NCI-H446 treated with DMSO at 0.1 percent for 48 hours (cell line): ENCODE measurements around the gene RHOD.

Source experiments
- DNase-seq: peaks from one replicate; lab custom pipeline; 2025; lab: John Stamatoyannopoulos, UW

Gene RHOD

DNA sequence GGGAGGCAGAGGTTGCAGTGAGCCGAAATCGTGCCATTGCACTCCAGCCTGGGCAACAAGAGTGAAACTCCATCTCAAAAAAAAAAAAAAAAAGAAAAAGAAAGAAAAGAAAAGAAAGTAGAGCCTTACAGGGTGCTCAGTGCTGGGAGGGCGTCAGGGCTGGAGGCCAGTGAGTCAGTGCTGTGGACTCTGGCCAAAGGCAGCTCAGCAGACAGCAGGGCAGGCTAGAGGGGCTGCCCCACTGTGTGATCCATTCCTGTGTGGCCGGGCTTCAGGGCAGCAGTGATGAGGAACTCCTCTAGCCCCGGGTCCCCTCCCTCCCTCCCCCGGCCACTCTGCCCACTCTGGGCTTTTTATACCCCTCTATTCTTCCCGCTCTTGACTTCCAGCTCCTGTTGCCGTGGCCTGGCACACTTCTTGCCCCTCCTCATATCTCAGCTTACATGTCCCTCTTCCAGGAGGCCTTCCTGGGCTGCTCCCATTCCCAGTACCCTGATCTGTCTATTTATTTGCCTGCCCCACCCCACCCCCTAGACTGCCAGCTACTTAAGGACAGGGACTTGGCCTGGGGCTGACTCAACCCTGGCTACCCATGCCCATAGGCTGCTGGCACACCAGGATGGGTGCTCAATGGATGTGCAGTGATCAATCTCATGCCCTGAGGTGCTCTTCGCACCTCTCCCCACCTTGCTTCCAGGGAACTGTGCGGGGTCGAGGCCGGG is 23.7 kb upstream of the RHOD start:
- no peak for DNase-seq

DNA sequence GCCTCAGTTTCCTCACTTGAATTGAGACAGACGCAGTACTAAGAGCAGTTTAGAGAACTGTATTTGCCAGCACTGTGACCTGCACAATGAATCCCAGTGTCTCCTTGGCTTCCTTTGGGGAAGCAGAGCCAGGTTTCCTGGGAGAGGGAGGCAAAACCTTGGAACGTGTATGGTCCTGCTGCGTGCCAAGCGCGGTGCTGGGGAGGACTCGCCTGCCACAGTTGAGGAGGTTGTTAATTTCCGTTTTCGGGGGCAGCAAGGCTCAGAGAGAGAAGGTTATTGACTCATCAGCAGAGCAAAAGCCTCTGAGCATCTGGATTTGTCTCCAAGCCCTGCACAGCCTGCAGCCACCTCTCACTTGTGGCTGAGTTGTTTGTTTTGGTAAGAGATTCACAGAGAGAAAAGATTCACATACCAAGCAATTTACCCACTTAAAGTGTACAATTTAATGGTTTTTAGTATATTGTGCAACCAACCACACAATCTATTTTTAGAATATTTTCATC is 22.9 kb upstream of the RHOD start:
- DNase-seq, result no peak

DNA sequence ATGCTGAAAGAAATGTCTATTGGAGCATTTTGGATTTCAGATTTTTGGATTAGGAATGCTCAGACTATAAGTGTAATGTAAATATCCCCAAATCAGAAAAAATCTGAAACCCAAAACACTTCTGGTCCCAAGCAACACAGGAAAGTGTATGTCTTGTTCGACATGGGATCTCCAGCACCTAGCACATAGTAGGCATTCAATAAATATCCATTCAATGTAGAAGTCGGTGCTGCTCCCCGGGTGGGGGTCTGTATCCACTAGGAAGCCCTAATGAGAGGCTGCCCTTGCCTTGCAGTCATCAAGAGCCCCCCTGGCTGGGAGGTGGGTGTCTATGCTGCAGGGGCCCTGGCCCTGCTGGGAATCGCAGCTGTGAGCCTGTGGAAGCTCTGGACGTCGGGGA is 22.3 kb upstream of the RHOD start:
- DNase-seq, result no peak

GRCh38 chr11:67040147-67040546 is 16.5 kb upstream of the RHOD start:
- DNase-seq, result no peak

DNA sequence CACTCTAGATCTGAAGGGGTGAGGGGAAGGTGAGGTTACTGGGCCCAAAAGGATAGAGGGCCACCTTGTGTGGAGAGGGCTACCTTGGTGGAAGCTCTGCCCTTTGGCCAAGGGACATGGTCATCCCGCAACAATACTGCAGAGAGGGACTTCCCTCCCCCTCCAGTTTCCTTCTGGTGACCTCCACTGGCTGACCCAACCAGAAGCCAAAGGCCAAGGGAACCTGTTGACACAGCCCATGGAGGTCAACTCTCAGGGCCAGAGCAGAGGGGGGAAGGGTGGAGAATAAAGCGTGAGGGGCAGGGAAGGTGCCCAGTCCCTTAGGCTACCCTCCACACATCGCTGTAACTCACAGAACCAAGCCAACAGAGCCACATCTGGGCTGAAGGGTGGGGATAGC is 15.0 kb upstream of the RHOD start:
- DNase-seq, result no peak

DNA sequence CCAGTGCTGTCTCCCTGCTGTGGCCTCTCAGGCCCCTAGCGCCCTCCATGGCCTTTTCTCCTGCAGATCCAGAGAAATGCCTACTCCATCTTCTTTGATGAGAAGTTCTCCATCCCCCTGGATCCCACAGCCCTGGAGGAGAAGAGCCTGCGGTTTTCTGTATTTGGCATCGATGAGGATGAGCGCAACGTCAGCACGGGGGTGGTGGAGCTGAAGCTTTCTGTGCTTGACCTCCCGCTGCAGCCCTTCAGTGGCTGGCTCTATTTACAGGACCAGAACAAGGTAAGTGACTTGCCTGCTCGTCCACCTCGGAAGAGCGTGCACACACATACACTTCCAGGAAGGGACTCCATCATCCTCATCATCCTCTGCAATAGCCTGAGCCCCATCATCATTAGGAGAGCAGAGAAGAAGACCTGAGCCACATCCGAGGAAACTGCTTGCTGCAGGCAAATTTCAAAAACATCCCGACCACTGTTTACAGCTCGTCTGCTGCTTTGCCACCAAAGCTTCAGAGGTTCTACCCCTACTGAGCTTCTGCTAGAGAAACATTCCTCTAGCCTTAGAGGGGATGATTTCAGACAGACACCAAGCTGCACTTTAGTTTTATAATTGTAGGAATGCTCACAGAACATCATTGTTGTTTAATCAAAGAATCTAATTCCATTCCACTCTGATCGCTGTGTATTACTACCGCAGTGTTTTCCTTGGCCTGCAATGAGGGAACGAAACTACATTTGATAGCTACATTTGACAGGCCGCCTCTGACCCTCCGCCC is 12.9 kb upstream of the RHOD start:
- no peak for DNase-seq

DNA sequence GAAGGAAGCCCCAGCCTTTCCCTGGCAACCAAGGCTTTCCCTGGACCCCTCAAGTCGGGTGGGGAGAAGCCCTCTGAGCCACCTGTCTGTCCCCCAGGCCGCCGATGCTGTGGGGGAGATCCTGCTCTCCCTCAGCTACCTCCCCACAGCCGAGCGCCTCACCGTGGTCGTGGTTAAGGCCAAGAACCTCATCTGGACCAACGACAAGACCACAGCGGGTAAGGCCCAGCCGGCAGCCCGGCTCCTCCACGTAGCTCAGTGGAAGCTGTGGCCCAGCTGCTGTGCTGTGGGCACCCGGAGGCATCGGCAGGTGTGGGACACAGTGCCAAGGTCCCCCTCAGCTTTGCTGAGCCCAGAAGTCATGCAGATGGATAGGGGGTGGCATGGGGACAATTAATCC is 12.2 kb upstream of the RHOD start:
- no peak for DNase-seq

- DNase-seq, result no peak
Observed at GRCh38 chr11:67045314-67045713, 11.3 kb upstream of the RHOD start.

DNA sequence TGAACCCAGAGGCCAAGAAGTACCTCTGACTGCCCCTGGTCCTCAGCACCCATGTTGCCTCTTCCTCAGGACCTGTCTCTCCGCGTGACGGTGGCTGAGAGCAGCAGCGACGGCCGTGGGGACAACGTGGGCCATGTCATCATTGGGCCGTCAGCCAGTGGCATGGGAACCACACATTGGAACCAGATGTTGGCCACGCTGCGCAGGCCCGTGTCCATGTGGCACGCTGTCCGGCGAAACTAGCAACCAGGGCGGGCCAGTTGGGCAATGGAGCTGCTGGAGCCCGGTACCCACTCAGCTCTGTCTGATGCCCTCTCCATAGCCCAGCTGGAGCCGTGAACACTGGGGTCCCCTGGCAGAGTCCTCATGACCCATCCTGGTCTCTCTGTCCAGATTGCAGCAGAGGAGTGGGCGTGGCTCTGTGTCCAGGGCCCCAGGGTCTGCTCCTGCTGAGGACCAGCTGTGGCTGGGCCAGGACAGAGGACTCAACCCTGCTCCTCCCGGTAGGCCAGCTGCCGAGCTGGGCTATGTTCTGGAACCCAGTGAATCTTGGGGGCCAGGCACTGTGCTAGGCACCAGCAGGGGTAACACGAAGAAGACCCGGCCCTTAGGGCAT is 8.0 kb upstream of the RHOD start:
- DNase-seq, result no peak

DNA sequence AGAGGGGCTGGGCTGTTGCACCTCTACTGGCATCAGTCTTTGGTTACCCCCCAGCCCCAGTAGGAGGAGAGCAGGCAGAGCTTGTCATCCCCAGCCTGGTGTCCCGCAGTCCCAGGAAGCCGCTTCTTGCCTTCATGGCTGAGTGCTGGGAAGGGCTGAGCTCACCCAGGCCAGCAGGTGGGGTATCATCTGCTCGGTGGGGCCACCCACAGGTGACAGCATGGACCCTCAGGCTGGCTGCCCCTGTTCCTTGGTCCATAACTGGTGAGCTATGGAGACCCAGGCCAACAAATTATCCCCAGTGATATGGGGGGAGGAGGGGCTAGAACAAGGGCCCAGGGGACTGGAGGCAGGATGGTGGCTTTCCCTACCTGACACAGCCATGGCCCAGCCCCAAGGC is 6.5 kb upstream of the RHOD start:
- DNase-seq, result no peak

DNA sequence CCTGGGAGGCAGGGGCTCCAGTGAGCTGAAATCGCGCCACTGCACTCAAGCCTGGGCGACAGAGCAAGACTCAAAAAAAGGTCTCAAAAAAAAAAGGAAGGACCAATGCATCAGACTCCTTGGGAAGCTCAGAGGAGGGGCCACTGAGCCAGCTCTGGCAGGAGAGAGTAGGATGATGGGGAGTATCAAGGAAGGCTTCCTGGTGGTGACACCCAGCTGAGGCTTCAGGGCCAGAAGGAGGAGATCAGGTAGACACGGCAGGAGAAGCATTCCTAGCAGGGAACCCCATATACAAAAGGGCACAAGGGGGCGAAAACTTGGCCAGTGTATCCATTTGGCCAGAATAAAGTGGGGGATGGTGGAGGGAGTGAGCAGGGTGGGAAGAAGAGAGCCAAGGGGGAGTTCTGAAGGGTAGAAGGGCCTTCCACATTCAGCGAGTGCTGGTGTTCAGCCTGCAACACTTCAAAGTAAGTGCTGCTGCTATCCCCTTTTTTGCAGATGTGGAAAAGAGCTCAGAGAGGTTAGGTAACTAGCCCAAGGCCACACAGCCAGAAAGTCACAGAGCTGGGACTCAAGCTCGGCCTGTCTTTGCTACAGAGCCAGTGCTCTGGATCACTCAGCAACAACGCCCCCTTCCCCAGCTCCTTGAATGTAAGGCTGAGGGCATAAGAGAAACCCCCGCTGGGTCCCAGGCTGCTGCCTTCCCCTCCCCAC is 5.3 kb upstream of the RHOD start:
- DNase-seq, result no peak

- DNase-seq, result no peak
Observed at GRCh38 chr11:67051945-67052488, 4.6 kb upstream of the RHOD start.

- DNase-seq, result no peak
Observed at GRCh38 chr11:67052891-67053290, 3.8 kb upstream of the RHOD start.

- DNase-seq, result no peak
Observed at GRCh38 chr11:67053896-67054329, 2.7 kb upstream of the RHOD start.

DNA sequence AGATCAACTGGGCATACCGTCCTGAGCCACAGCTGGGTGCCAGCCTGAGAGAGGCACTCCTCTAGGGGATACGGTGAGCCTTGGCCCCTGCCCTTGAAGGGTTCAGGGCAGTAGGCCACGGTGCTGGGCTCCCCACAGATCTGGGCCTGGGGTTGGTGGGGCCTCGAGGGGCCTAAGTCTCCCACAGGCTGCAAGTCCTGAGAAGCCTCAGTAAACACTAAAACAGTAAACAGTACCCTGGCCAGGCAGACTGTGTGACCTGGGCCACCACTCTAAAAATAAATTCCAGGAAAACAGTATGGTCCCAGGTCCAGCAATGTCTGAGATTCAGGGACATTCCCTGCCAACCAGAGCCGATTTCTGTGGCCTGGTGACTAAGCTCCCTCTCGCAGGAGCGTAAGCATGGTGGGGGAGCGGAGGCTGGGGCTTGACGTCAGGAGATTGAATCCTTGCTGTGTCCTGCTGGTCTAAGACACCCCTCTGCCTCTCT is 2.3 kb upstream of the RHOD start:
- no peak for DNase-seq

- no peak for DNase-seq
Observed at GRCh38 chr11:67054836-67055523, 1.7 kb upstream of the RHOD start.

- DNase-seq, result no peak
Observed at GRCh38 chr11:67055812-67056211, 835 bp upstream of the RHOD start.

GRCh38 chr11:67057205-67057672 is 592 bp downstream of the RHOD start:
- DNase-seq, result no peak

- no peak for DNase-seq
Observed at GRCh38 chr11:67058506-67058905, 1.9 kb downstream of the RHOD start.

- no peak for DNase-seq
Observed at GRCh38 chr11:67059671-67060070, 3.0 kb downstream of the RHOD start.

GRCh38 chr11:67060111-67060522 is 3.5 kb downstream of the RHOD start:
- no peak for DNase-seq
